H9 (cell line): Measurements from ENCODE around the gene SLC22A5. TPM values are rescaled to one million over a fixed set of nuclear protein-coding genes. Genes with fewer than 3 reads are reported as not detected.

Source experiments
- DNase-seq: peaks from one replicate; pipeline ENCODE4 v3.0.0-alpha.2; 2017
- H2AFZ ChIP-seq: one replicate; pipeline ENCODE4 v1.6.1; 2013; ENCODE audit warnings: mild to moderate bottlenecking, low read length, control low read depth, moderate library complexity
- H2AK5ac ChIP-seq: 2 replicates; pipeline ENCODE4 v1.6.1; 2013; ENCODE audit warnings: low read length, control low read depth, mixed read lengths; ENCODE audit not compliant: insufficient read length
- H2BK120ac ChIP-seq: one replicate; pipeline ENCODE4 v1.6.1; 2013; ENCODE audit warnings: low read depth, mild to moderate bottlenecking, low read length, control low read depth, inconsistent platforms; ENCODE audit not compliant: poor library complexity, severe bottlenecking
- H2BK12ac ChIP-seq: 2 replicates; pipeline ENCODE4 v1.6.1; 2013; ENCODE audit warnings: low read length, control low read depth, mixed read lengths, low read depth; ENCODE audit not compliant: insufficient read length
- H2BK15ac ChIP-seq: 2 replicates; pipeline ENCODE4 v1.6.1; 2013; ENCODE audit warnings: low read depth, low read length, control low read depth
- H2BK20ac ChIP-seq: one replicate; pipeline ENCODE4 v1.6.1; 2013; ENCODE audit warnings: low read depth, mild to moderate bottlenecking, low read length, control low read depth, inconsistent platforms; ENCODE audit not compliant: poor library complexity, severe bottlenecking
- H2BK5ac ChIP-seq: 2 replicates; pipeline ENCODE4 v1.6.1; 2013; ENCODE audit warnings: low read length, control low read depth, mixed read lengths; ENCODE audit not compliant: insufficient read length
- H3K14ac ChIP-seq: 2 replicates; pipeline ENCODE4 v1.6.1; 2013; ENCODE audit warnings: low read length, control low read depth; ENCODE audit not compliant: insufficient read depth
- H3K18ac ChIP-seq: 2 replicates; pipeline ENCODE4 v1.6.1; 2013; ENCODE audit warnings: low read depth, mild to moderate bottlenecking, mixed read lengths, low read length, control low read depth; ENCODE audit not compliant: insufficient read length
- H3K23ac ChIP-seq: 2 replicates; pipeline ENCODE4 v1.6.1; 2013; ENCODE audit warnings: low read length, control low read depth, mixed read lengths, low read depth; ENCODE audit not compliant: insufficient read length
- H3K23me2 ChIP-seq: 2 replicates; pipeline ENCODE4 v1.6.1; 2013; ENCODE audit warnings: low read depth, mild to moderate bottlenecking, mixed read lengths, low read length, control low read depth; ENCODE audit not compliant: insufficient read length, poor library complexity, severe bottlenecking
- H3K27ac ChIP-seq: 2 replicates; pipeline ENCODE4 v1.5.1; 2013; ENCODE audit warnings: low read length, control low read depth, mixed read lengths, low read depth; ENCODE audit not compliant: insufficient read length
- H3K27me3 ChIP-seq: 2 replicates; pipeline ENCODE4 v1.6.1; 2013; ENCODE audit warnings: low read length, control low read depth, inconsistent platforms; ENCODE audit not compliant: insufficient read depth
- H3K4ac ChIP-seq: 2 replicates; pipeline ENCODE4 v1.6.1; 2013; ENCODE audit warnings: low read depth, mild to moderate bottlenecking, control low read depth, inconsistent platforms, low read length, moderate library complexity
- H3K4me1 ChIP-seq: 2 replicates; pipeline ENCODE4 v1.6.1; 2013; ENCODE audit warnings: low read length, control low read depth, inconsistent platforms; ENCODE audit not compliant: insufficient read depth
- H3K4me2 ChIP-seq: 2 replicates; pipeline ENCODE4 v1.6.1; 2013; ENCODE audit warnings: low read length, control low read depth, mixed read lengths; ENCODE audit not compliant: insufficient read length, insufficient read depth
- H3K56ac ChIP-seq: 2 replicates; pipeline ENCODE4 v1.6.1; 2013; ENCODE audit warnings: low read depth, mild to moderate bottlenecking, mixed read lengths, low read length, control low read depth; ENCODE audit not compliant: insufficient read length
- H3K79me1 ChIP-seq: 2 replicates; pipeline ENCODE4 v1.6.1; 2013; ENCODE audit warnings: low read depth, mild to moderate bottlenecking, moderate library complexity, low read length, control low read depth, inconsistent platforms; ENCODE audit not compliant: insufficient read depth, poor library complexity, severe bottlenecking
- H3K79me2 ChIP-seq: 2 replicates; pipeline ENCODE4 v1.6.1; 2013; ENCODE audit warnings: low read length, control low read depth, inconsistent platforms; ENCODE audit not compliant: insufficient read depth
- H3K9ac ChIP-seq: 2 replicates; pipeline ENCODE4 v1.6.1; 2013; ENCODE audit warnings: low read length, control low read depth, mixed read lengths; ENCODE audit not compliant: insufficient read length; ENCODE audit errors: extremely low read depth
- H3K9me3 ChIP-seq: one replicate; pipeline ENCODE4 v1.6.1; 2013; ENCODE audit warnings: low read depth, low read length, inconsistent platforms; ENCODE audit not compliant: control insufficient read depth
- H3T11ph ChIP-seq: one replicate; pipeline ENCODE4 v1.6.1; 2013; ENCODE audit warnings: mild to moderate bottlenecking, low read length, control low read depth, inconsistent platforms
- H4K20me1 ChIP-seq: one replicate; pipeline ENCODE4 v1.6.1; 2013; ENCODE audit not compliant: control insufficient read depth, insufficient read length, insufficient read depth
- H4K5ac ChIP-seq: 2 replicates; pipeline ENCODE4 v1.6.1; 2013; ENCODE audit warnings: low read depth, mild to moderate bottlenecking, mixed read lengths, low read length, control low read depth; ENCODE audit not compliant: insufficient read length
- H4K8ac ChIP-seq: replicated peaks from 2 replicates; pipeline ENCODE4 v1.6.1; 2013; ENCODE audit warnings: low read length, control low read depth, mixed read lengths, low read depth; ENCODE audit not compliant: insufficient read length
- H4K91ac ChIP-seq: 2 replicates; pipeline ENCODE4 v1.6.1; 2013; ENCODE audit warnings: low read depth, mild to moderate bottlenecking, moderate library complexity, mixed read lengths, low read length, control low read depth; ENCODE audit not compliant: insufficient read length
- H3K27ac Mint-ChIP-seq, 3 experiments: 2 replicates in 2 of 3; 3 replicates in 1 of 3; pipeline ENCODE4 v1.8.0; 2020 to 2021; ENCODE audit warnings: mixed read lengths in 3 of 3, mild to moderate bottlenecking in 1 of 3, moderate library complexity in 1 of 3
- H3K27me3 Mint-ChIP-seq: 2 replicates; pipeline ENCODE4 v1.8.0; 2021; ENCODE audit warnings: low read depth, mild to moderate bottlenecking, moderate library complexity, mixed read lengths
- H3K36me3 Mint-ChIP-seq, 3 experiments: 2 replicates in 2 of 3; 3 replicates in 1 of 3; pipeline ENCODE4 v1.8.0; 2020 to 2021; ENCODE audit warnings: low read depth in 3 of 3, mixed read lengths in 3 of 3; ENCODE audit not compliant: insufficient read depth in 1 of 3
- H3K4me1 Mint-ChIP-seq, 2 experiments: 2 replicates each; pipeline ENCODE4 v1.8.0; 2020; ENCODE audit warnings: mixed read lengths in 2 of 2
- H3K4me3 Mint-ChIP-seq, 2 experiments: 2 replicates in 1 of 2; 3 replicates in 1 of 2; pipeline ENCODE4 v1.8.0; 2020 to 2021; ENCODE audit warnings: mild to moderate bottlenecking in 2 of 2, mixed read lengths in 2 of 2, moderate library complexity in 1 of 2
- H3K9me3 Mint-ChIP-seq, 2 experiments: 2 replicates in 1 of 2; 3 replicates in 1 of 2; pipeline ENCODE4 v1.8.0; 2020; ENCODE audit warnings: mild to moderate bottlenecking in 2 of 2, mixed read lengths in 2 of 2, moderate library complexity in 1 of 2
- WGBS: extraction: QIAGEN DNeasy Blood & Tissue Kit; methylation state at CpG from one replicate; pipeline ENCODE4 v1.1.7; 2013; ENCODE audit warnings: missing lambda C conversion rate, low lambda C conversion rate, mixed read lengths; ENCODE audit not compliant: insufficient read length; ENCODE audit errors: extremely low coverage; 5-methylcytosine and 5-hydroxymethylcytosine counted together
- total RNA-seq: library from RNA; stranded (reverse); gene quantifications from 2 replicates; pipeline ENCODE4 v1.2.1, GENCODE V29; 2021
- TF ChIP-seq, protein P1 (sequence below): fragments of 200-600 bp; sonication (generic); conservative IDR thresholded peaks from 3 replicates; pipeline ENCODE4 v1.8.0; 2021; ENCODE audit warnings: antibody characterized with exemption, mild to moderate bottlenecking

Gene SLC22A5
- total RNA-seq, 1 experiment from 2014 or later, result 3.4 TPM

DNA sequence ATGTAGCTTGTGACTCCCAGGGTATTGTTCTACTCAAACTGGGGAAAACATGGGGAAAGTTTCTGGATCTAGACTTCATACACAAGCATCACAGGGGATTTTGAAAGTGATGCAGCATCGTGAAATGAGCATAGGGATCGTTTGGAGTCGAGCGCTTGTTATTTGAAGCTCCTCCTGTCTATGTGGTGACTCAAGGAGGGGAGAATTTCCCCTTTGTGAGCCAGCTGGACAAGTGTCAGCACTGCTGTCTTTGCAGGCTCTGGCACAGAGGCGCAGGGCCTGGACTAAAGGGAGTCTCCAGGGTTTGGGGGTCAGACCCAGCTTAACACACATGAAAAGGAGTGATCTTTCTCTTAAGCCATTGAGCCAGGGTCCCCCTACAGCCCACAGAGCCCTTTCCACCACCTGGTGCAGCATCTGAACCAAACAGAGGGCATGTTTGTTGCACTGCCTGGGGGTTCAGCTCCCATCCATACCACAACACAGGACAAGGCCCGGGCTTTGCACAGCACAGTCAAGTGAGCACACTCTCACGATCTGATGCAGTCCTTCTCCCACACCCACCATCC, 70.1 kb downstream of the SLC22A5 start:
- H3K9me3 ChIP-seq, result no peaks in the 10 kb centered on the region
- H3K56ac ChIP-seq, result no peak overlapping the region
- no peak overlapping the region for H3K27ac ChIP-seq
- no peak overlapping the region for H4K8ac ChIP-seq
- no peaks in the 10 kb centered on the region for H4K20me1 ChIP-seq
- H3K79me1 ChIP-seq, result no peaks in the 10 kb centered on the region
- H2BK20ac ChIP-seq, result no peak overlapping the region
- Mint-ChIP-seq H3K27me3 (no peaks in the 10 kb centered on the region), H3K36me3 (peaks cover 0 to 3% (median 0%) of the 10 kb centered on the region in 3 experiments; a peak in 3 of 7 replicates), H3K27ac (no peak overlapping the region), H3K4me1 (peaks cover 18 to 24% of the 10 kb centered on the region in 2 experiments), H3K4me3 (no peak overlapping the region), H3K9me3 (peaks cover 0 to 3% of the 10 kb centered on the region in 2 experiments; a peak in 2 of 5 replicates)
- no peak overlapping the region for H3K4me2 ChIP-seq
- H2BK12ac ChIP-seq, result no peak overlapping the region
- no peak overlapping the region for H3K9ac ChIP-seq
- TF ChIP-seq, protein P1, sequence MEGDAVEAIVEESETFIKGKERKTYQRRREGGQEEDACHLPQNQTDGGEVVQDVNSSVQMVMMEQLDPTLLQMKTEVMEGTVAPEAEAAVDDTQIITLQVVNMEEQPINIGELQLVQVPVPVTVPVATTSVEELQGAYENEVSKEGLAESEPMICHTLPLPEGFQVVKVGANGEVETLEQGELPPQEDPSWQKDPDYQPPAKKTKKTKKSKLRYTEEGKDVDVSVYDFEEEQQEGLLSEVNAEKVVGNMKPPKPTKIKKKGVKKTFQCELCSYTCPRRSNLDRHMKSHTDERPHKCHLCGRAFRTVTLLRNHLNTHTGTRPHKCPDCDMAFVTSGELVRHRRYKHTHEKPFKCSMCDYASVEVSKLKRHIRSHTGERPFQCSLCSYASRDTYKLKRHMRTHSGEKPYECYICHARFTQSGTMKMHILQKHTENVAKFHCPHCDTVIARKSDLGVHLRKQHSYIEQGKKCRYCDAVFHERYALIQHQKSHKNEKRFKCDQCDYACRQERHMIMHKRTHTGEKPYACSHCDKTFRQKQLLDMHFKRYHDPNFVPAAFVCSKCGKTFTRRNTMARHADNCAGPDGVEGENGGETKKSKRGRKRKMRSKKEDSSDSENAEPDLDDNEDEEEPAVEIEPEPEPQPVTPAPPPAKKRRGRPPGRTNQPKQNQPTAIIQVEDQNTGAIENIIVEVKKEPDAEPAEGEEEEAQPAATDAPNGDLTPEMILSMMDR, result no peak
- H2BK15ac ChIP-seq, result no peak overlapping the region
- H3T11ph ChIP-seq, result no peak overlapping the region
- H4K5ac ChIP-seq, result no peak overlapping the region
- H2BK5ac ChIP-seq, result no peak overlapping the region
- no peak for DNase-seq
- no peak overlapping the region for H3K14ac ChIP-seq
- WGBS, result no CpG with 5 or more reads among the region's 7 CpGs
- no peaks in the 10 kb centered on the region; the same call in 1 of the 2 replicates for H3K4me1 ChIP-seq
- no peak overlapping the region for H4K91ac ChIP-seq
- H3K27me3 ChIP-seq, result no peaks in the 10 kb centered on the region
- no peak overlapping the region for H2BK120ac ChIP-seq
- H2AFZ ChIP-seq, result no peak overlapping the region
- no peaks in the 10 kb centered on the region for H3K23me2 ChIP-seq
- H3K18ac ChIP-seq, result no peak overlapping the region
- no peak overlapping the region for H3K4ac ChIP-seq
- no peak overlapping the region for H3K23ac ChIP-seq
- no peaks in the 10 kb centered on the region for H3K79me2 ChIP-seq
- no peak overlapping the region for H2AK5ac ChIP-seq
